K562 (cell line): Measurements from ENCODE around the gene TXLNG. TPM values are rescaled to one million over a fixed set of nuclear protein-coding genes. Genes with fewer than 3 reads are reported as not detected.

ENCODE experiments used
- ATAC-seq: fragments of 200-7000 bp; cut with Tn5 transposase; 3 replicates; pipeline ENCODE4 v1.9.1; 2020; ENCODE audit warnings: moderate library complexity
- BruUV-seq: library from RNA; stranded (reverse); fragments of 400-500 nt; replicated peaks from 2 replicates; lab custom pipeline; 2021; lab: Mats Ljungman, UMichigan
- CTCF ChIA-PET: fragments of 300-600 bp; formaldehyde crosslinking; extraction: SDS; loops from one replicate; lab custom pipeline; 2021; ENCODE audit warnings: low intra/inter-chr PET ratio; lab: Yijun Ruan, JAX
- POLR2A ChIA-PET: fragments of 300-600, 350-650 bp; sonication (Branson Sonifier 250); formaldehyde crosslinking; extraction: SDS; loops from one replicate; lab custom pipeline; 2021; ENCODE audit warnings: antibody characterized with exemption, inconsistent platforms; lab: Yijun Ruan, JAX
- DNase-seq, 4 experiments: peaks; one replicate each; pipeline versions ENCODE4 v3.0.0 to v3.0.0-alpha.2; 2011 to 2018; ENCODE audit warnings: low spot score in 3 of 4, mixed read lengths in 3 of 4; ENCODE audit errors: extremely low read depth in 1 of 4
- FAIRE-seq: peaks from 2 replicates; lab custom pipeline; 2011; peaks lifted over from hg19 to GRCh38; lab: Jason Lieb, UNC
- H2AFZ ChIP-seq: 2 replicates; pipeline ENCODE4 v1.6.0; 2011; ENCODE audit warnings: low read depth, low read length, control low read depth, inconsistent platforms
- H3K27ac ChIP-seq: fragments of 200-600 bp; 3 replicates; pipeline ENCODE4 v1.8.0; 2011; ENCODE audit warnings: low read depth, mild to moderate bottlenecking, control low read depth, inconsistent platforms, low read length, moderate library complexity, mixed read lengths; ENCODE audit errors: extremely low read depth
- H3K27me3 ChIP-seq, 2 experiments: fragments of 300-600 bp in 1 of 2; 2 replicates in 1 of 2; 3 replicates in 1 of 2; pipeline versions ENCODE4 v1.6.0 to v1.8.0; 2011; ENCODE audit warnings: inconsistent platforms in 2 of 2, low read length in 2 of 2, mild to moderate bottlenecking in 1 of 2, mixed read lengths in 1 of 2, moderate library complexity in 1 of 2; ENCODE audit not compliant: control insufficient read depth in 2 of 2, insufficient read depth in 2 of 2
- H3K36me3 ChIP-seq: fragments of 300-600 bp; 3 replicates; pipeline ENCODE4 v1.8.0; 2011; ENCODE audit warnings: mild to moderate bottlenecking, low read length, inconsistent platforms; ENCODE audit not compliant: control insufficient read depth, insufficient read depth
- H3K4me1 ChIP-seq, 2 experiments: fragments of 200-600 bp in 1 of 2; replicated peaks in 1 of 2; 2 replicates in 1 of 2; 3 replicates in 1 of 2; pipeline versions ENCODE4 v1.5.1 to v1.8.0; 2011; ENCODE audit warnings: inconsistent platforms in 2 of 2, low read length in 2 of 2, mild to moderate bottlenecking in 1 of 2, mixed read lengths in 1 of 2, moderate library complexity in 1 of 2; ENCODE audit not compliant: control insufficient read depth in 2 of 2, insufficient read depth in 2 of 2
- H3K4me2 ChIP-seq: 2 replicates; pipeline ENCODE4 v1.6.1; 2011; ENCODE audit warnings: low read length, control low read depth, inconsistent platforms, mixed read lengths; ENCODE audit not compliant: insufficient read depth
- H3K4me3 ChIP-seq: fragments of 200-600 bp; sonication (generic), shearing (Covaris generic); 2 replicates; pipeline ENCODE4 v1.5.1; 2016; ENCODE audit warnings: control low read depth, inconsistent platforms
- H3K79me2 ChIP-seq: fragments of 200-600 bp; 3 replicates; pipeline ENCODE4 v1.8.0; 2011; ENCODE audit warnings: low read length, inconsistent platforms; ENCODE audit not compliant: control insufficient read depth, insufficient read depth
- H3K9ac ChIP-seq, 2 experiments: 2 replicates each; pipeline versions ENCODE4 v1.6.0 to v1.6.1; 2011; ENCODE audit warnings: low read depth in 2 of 2, low read length in 2 of 2, control low read depth in 1 of 2, inconsistent platforms in 1 of 2, mild to moderate bottlenecking in 1 of 2, mixed read lengths in 1 of 2; ENCODE audit not compliant: insufficient read depth in 1 of 2
- H3K9me1 ChIP-seq: one replicate; pipeline ENCODE4 v1.6.0; 2011; ENCODE audit warnings: inconsistent platforms, mild to moderate bottlenecking, low read length, moderate library complexity; ENCODE audit not compliant: control insufficient read depth, insufficient read depth
- H3K9me3 ChIP-seq: replicated peaks from 2 replicates; pipeline ENCODE4 v1.5.1; 2011; ENCODE audit warnings: low read depth, low read length, inconsistent platforms; ENCODE audit not compliant: control insufficient read depth, insufficient read depth
- H4K20me1 ChIP-seq: replicated peaks from 2 replicates; pipeline ENCODE4 v1.6.1; 2011; ENCODE audit warnings: low read length, inconsistent platforms, mixed read lengths; ENCODE audit not compliant: control insufficient read depth, insufficient read depth
- BRD4 ChIP-seq: fragments of 200-600 bp; sonication (generic); IDR thresholded peaks from 2 replicates; pipeline ENCODE4 v1.6.1; 2017; ENCODE audit warnings: inconsistent platforms
- CTBP1 ChIP-seq: fragments of 450-650 bp; IDR thresholded peaks from 2 replicates; pipeline ENCODE4 v1.6.1; 2016; ENCODE audit warnings: borderline replicate concordance
- HDAC1 ChIP-seq, 2 experiments: fragments of 450-650 bp; IDR thresholded peaks; 2 replicates each; pipeline ENCODE4 v1.6.1; 2016 to 2017; ENCODE audit warnings: inconsistent platforms in 1 of 2, mild to moderate bottlenecking in 1 of 2, moderate library complexity in 1 of 2
- KLF16 ChIP-seq: IDR thresholded peaks from 2 replicates; pipeline ENCODE4 v1.6.1; 2016; ENCODE audit warnings: antibody characterized with exemption
- MED1 ChIP-seq: sonication (generic); formaldehyde crosslinking; IDR thresholded peaks from 2 replicates; pipeline ENCODE4 v1.8.1; 2023; ENCODE audit warnings: missing genetic modification reagents, borderline replicate concordance
- MLLT1 ChIP-seq, 2 experiments: fragments of 450-650 bp; IDR thresholded peaks; 2 replicates each; pipeline ENCODE4 v1.6.1; 2016
- MTA1 ChIP-seq: fragments of 450-650 bp; IDR thresholded peaks from 2 replicates; pipeline ENCODE4 v1.6.1; 2017; ENCODE audit warnings: borderline replicate concordance
- OTX1 ChIP-seq: fragments of 450-650 bp; formaldehyde crosslinking; IDR thresholded peaks from 2 replicates; pipeline ENCODE4 v1.4.0; 2022; ENCODE audit warnings: mild to moderate bottlenecking
- PBX2 ChIP-seq, 2 experiments: IDR thresholded peaks in 1 of 2; conservative IDR thresholded peaks in 1 of 2; 2 replicates each; pipeline ENCODE4 v1.6.1; 2016; ENCODE audit warnings: low read depth in 2 of 2, mild to moderate bottlenecking in 1 of 2, missing compliant biosample characterization in 1 of 2, missing genetic modification characterization in 1 of 2, moderate library complexity in 1 of 2
- SAP30 ChIP-seq: fragments of 200-600 bp; sonication (generic); IDR thresholded peaks from 2 replicates; pipeline ENCODE4 v1.6.1; 2012; ENCODE audit warnings: borderline replicate concordance, low read depth, mild to moderate bottlenecking, moderate library complexity, low read length, control low read depth, inconsistent platforms; ENCODE audit not compliant: insufficient read depth, poor library complexity, severe bottlenecking
- YY1 ChIP-seq, 3 experiments: IDR thresholded peaks; 2 replicates each; pipeline ENCODE4 v1.6.1; 2011; ENCODE audit warnings: low read length in 2 of 3, mild to moderate bottlenecking in 2 of 3, moderate library complexity in 2 of 3, borderline replicate concordance in 1 of 3, control low read depth in 1 of 3, low read depth in 1 of 3; ENCODE audit not compliant: insufficient read depth in 3 of 3, insufficient replicate concordance in 2 of 3, control insufficient read depth in 1 of 3, insufficient read length in 1 of 3; ENCODE audit errors: extremely low read depth in 1 of 3
- ZBTB17 ChIP-seq: fragments of 450-650 bp; formaldehyde crosslinking; IDR thresholded peaks from 2 replicates; pipeline ENCODE4 v1.4.0; 2020; ENCODE audit warnings: mild to moderate bottlenecking
- ZKSCAN3 ChIP-seq: fragments of 250-450 bp; sonication (Bioruptor Pico); IDR thresholded peaks from 2 replicates; pipeline ENCODE4 v1.4.0; 2020
- ZNF197 ChIP-seq: fragments of 200-800 bp; sonication (Bioruptor generic); IDR thresholded peaks from 2 replicates; pipeline ENCODE4 v1.6.1; 2016; ENCODE audit warnings: low read depth, missing genetic modification characterization, missing compliant biosample characterization
- WGBS: fragments of 100-300 bp; shearing (Covaris generic); methylation state at CpG from one replicate; pipeline ENCODE4 v1.1.6; 2016; ENCODE audit warnings: low coverage, mixed read lengths; ENCODE audit not compliant: insufficient coverage; ENCODE audit errors: missing lambda C conversion rate; 5-methylcytosine and 5-hydroxymethylcytosine counted together
- in situ Hi-C: fragments of 300-500 bp; cut with MboI; formaldehyde crosslinking; loops from 4 replicates; pipeline ENCODE4 v1.15.0; 2018; ENCODE audit warnings: inconsistent platforms, mixed read lengths
- intact Hi-C: fragments of 100-400 bp; cut with micrococcal nuclease; formaldehyde crosslinking; loops from 2 replicates; pipeline ENCODE4 v1.14.2; 2022
- polyA plus RNA-seq, 8 experiments: library from polyadenylated mRNA; depleted of rRNA in 4 of 8; stranded (reverse) in 5 of 8; unstranded in 3 of 8; fragments of >200 nt; fragmentation: Nextera tagmentation in 2 of 8; fragmentation: Illumina TruSeq in 1 of 8; extraction: Ambion mirVana in 2 of 8; extraction: Trizol in 1 of 8; gene quantifications; 2 replicates each; pipeline versions ENCODE4 v1.2.1 to v1.2.3, GENCODE V29; 2011 to 2014; ENCODE audit warnings: inconsistent platforms in 1 of 8, missing spikeins in 1 of 8
- total RNA-seq, 7 experiments: library from RNA; depleted of rRNA in 6 of 7; stranded (reverse); fragments of >200 nt in 6 of 7; fragmentation: Illumina TruSeq in 2 of 7; extraction: Trizol in 2 of 7; gene quantifications; 2 replicates each; pipeline versions ENCODE4 v1.2.1 to v1.2.3, GENCODE V29; 2011 to 2021; ENCODE audit warnings: low replicate concordance in 1 of 7

The TXLNG gene
- total and polyA plus RNA-seq, 9 of the 15 experiments (the other 6 are each of a cell fraction or from before 2014, with no cell fraction given), result 13.1 to 47.0 (median 31.6) TPM

- CTCF ChIA-PET, result interaction anchor here (0.6 kb wide), 1 partner anchor 631 kb away, joined by 3 read pairs; no protein-coding TSS in a partner anchor
- 6% methylated on average over 36 of the region's 39 CpGs for WGBS
- peak overlapping the region; percentile 61 for H3K27ac ChIP-seq
- TF ChIP-seq PBX2 (CRISPR knock-in tag; IDR thresholded peaks at IDR 0.05; ENCODE audit: low read depth) (no peak), PBX2 (tag; conservative IDR thresholded peaks at IDR 0.05; ENCODE audit: low read depth) (no peak), HDAC1 (IDR thresholded peaks at IDR 0.05) (peak in 1 of 2 experiments; percentile 25; a peak in 1 of 4 replicates), CTBP1 (no peak), ZNF197 (no peak), KLF16 (no peak), SAP30 (peak; percentile 34), MED1 (no peak), ZKSCAN3 (no peak), MLLT1 (IDR thresholded peaks at IDR 0.05) (peak in 1 of 2 experiments; percentile 88; a peak in 2 of 4 replicates), MTA1 (no peak), YY1 (IDR thresholded peaks at IDR 0.05; ENCODE audit: borderline replicate concordance in 1 of 3, control insufficient read depth in 1 of 3, extremely low read depth in 1 of 3, insufficient read depth in 3 of 3, insufficient read length in 1 of 3, insufficient replicate concordance in 2 of 3, low read depth in 1 of 3, low read length in 2 of 3) (no peak), OTX1 (CRISPR knock-in tag) (no peak), ZBTB17 (CRISPR knock-in tag) (peak; percentile 50; the same call in 1 of the 2 replicates), BRD4 (no peak)
Observed at GRCh38 chrX:16785247-16786138, 773 bp upstream of the TXLNG start.

More at GRCh38 chrX:16785247-16786138, 773 bp upstream of the TXLNG start:
- Histone ChIP-seq H3K9ac (peak overlapping the region; percentile 69 to 91), H3K4me2 (peak overlapping the region; percentile 85), H3K4me3 (peak overlapping the region; percentile 80), H4K20me1 (no peaks in the 10 kb centered on the region), H3K27me3 (no peaks in the 10 kb centered on the region), H3K79me2 (peaks cover 41% of the 10 kb centered on the region), H3K9me3 (no peaks in the 10 kb centered on the region), H3K9me1 (no peaks in the 10 kb centered on the region), H3K4me1 (peaks cover 7 to 10% of the 10 kb centered on the region in 2 experiments; a peak in 3 of 5 replicates), H2AFZ (peak overlapping the region; percentile 95), H3K36me3 (peaks cover 24% of the 10 kb centered on the region)
- POLR2A ChIA-PET, result interaction anchor here (0.8 to 2.9 kb wide), 3 partner anchors 10 to 64 kb away, joined by 3 to 35 read pairs (median 10); no protein-coding TSS in a partner anchor
- TSS peak; percentile 98 for BruUV-seq
- in situ Hi-C loops (no loop called here), intact Hi-C loops (loop anchor here (2.0 kb wide), 1 partner anchor 67 kb away; the partner anchor contains the start of gene SYAP1)
- FAIRE-seq (no peak), DNase-seq (no peak), ATAC-seq (no peak)
